ENCODE data around the gene CFAP97.

Gene CFAP97

DNA sequence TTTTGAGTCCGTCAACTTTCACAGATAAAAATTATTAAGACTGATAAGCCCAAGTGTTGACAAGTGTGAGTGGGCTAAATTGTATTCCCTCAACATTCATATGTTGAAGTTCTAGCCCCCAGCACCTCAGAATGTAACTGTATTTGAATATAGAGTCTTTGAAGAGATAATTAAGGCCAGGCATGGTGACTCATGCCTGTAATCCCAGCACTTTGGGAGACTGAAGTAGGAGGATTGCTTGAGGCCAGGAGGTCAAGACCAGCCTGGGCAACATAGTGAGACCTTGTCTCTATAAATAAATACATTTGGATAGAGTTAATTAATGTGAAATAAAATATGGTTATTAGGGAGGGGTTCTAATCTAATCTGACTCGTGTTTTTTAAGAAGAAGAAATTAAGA is 90.5 kb downstream of the CFAP97 start:
- Mint-ChIP-seq H3K27me3 (peaks cover 30 to 38% of the 10 kb centered on the region in 2 donors), H3K27ac (no peak overlapping the region)

DNA sequence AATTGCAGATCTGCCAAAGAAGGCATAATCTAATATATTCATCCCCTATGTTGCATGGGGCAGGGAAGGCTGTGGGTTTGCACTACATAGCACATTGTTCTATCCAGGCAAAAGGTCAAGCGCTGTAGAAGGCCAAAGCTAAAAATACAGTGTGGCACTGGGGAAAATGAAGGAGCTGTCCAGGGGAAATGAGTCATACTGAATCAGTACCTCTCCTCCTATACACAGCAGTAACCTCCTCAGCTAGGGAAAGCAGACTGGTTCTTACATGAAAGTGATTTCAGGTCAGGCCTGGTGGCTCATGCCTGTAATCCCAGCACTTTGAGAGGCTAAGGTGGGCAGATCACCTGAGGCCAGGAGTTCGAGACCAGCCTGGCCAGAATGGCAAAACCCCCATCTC is 91.7 kb downstream of the CFAP97 start:
- DNase-seq, result no peak
- Mint-ChIP-seq H3K9me3 (no peaks in the 10 kb centered on the region), H3K36me3 (ENCODE audit: insufficient read depth) (peaks cover 3% of the 10 kb centered on the region), H3K4me3 (no peak overlapping the region), H3K4me1 (ENCODE audit: low read depth in 2 of 2) (no peaks in the 10 kb centered on the region), H3K27ac (no peak overlapping the region), H3K27me3 (peaks cover 30 to 46% of the 10 kb centered on the region in 2 donors)
- no peak for ATAC-seq (replicated peaks)

More for the DNA sequence above, 90.5 kb downstream of the CFAP97 start:
- Mint-ChIP-seq H3K4me3 (no peak overlapping the region), H3K9me3 (no peaks in the 10 kb centered on the region), H3K36me3 (ENCODE audit: insufficient read depth) (no peaks in the 10 kb centered on the region), H3K4me1 (ENCODE audit: low read depth in 2 of 2) (no peaks in the 10 kb centered on the region)
- no peak for ATAC-seq (replicated peaks)
- no peak for DNase-seq

DNA sequence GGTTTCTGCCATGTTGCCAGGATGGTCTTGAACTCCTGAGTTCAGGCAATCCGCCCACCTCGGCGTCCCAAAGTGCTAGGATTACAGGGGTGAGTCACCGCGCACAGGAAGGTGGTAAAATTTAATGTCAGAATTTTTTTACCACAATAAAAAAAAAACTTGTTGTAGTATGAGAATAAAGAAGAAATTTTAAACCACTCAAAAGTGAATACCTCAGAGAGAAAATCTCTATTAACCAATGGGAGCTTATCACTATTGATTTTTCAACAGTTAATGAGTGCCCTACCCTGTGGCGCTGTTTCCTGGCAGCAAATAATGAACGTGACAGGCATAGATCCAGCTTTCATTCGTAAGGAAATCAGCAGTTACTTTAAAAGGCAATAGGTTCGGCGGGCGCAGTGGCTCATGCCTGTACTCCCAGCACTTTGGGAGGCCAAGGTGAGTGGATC is 93.4 kb downstream of the CFAP97 start:
- DNase-seq (no peak), ATAC-seq (replicated peaks) (no peak)
- H3K36me3 Mint-ChIP-seq (ENCODE audit: insufficient read depth), result peaks cover 3% of the 10 kb centered on the region
- H3K4me3 Mint-ChIP-seq, result no peak overlapping the region
- no peaks in the 10 kb centered on the region for H3K4me1 Mint-ChIP-seq (ENCODE audit: low read depth in 2 of 2)
- no peaks in the 10 kb centered on the region for H3K9me3 Mint-ChIP-seq
- no peak overlapping the region for H3K27ac Mint-ChIP-seq
- H3K27me3 Mint-ChIP-seq, result peaks cover 30 to 46% of the 10 kb centered on the region in 2 donors

DNA sequence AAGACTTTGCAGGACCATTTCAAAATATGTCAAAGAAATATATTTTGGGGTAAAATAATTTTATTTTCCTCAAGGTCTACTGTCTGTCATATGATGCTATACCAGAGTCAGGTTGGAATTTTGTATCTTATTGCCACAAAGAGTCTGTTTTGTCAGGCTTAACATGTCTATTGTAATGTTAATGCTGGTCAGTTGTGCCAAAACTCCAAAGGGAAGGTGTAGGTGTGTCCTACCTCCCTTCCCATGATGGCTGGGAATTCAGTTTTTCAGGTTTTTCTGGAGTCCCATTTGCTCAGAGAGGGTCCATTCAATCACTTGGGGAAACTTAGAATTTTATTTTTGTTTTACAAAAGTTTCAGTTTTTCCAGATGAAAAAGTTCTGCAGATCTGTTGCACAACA is 94.1 kb downstream of the CFAP97 start:
- Mint-ChIP-seq H3K4me3 (no peak overlapping the region), H3K36me3 (ENCODE audit: insufficient read depth) (peaks cover 3% of the 10 kb centered on the region)
- ATAC-seq (replicated peaks), result no peak

More for the DNA sequence above, 94.1 kb downstream of the CFAP97 start:
- H3K27me3 Mint-ChIP-seq, result peaks cover 24 to 46% of the 10 kb centered on the region in 2 donors
- no peak overlapping the region for H3K27ac Mint-ChIP-seq
- no peaks in the 10 kb centered on the region for H3K4me1 Mint-ChIP-seq (ENCODE audit: low read depth in 2 of 2)
- no peak for DNase-seq
- no peaks in the 10 kb centered on the region for H3K9me3 Mint-ChIP-seq
